Activated CD4-positive, CD25-positive, alpha-beta regulatory T cell treated with anti-CD3 and anti-CD28 coated beads, Interleukin-2, amount 50 U/mL, for 72 hours (primary cell): ENCODE results near the gene ZSWIM3.
A peak's percentile ranks its signal among the peaks of the same experiment; 100 is the strongest.
"Not testable (repeated sequence)": the region's sequence is repeated elsewhere in the genome, so short reads cannot be mapped to it uniquely, and the experiment has no call there.

Source experiments
- DNase-seq: peaks from one replicate; pipeline ENCODE4 v3.0.0; 2021

ZSWIM3 gene

GRCh38 chr20:45890985-45891983 is 33.9 kb downstream of the ZSWIM3 start, which contains the start of the genes CTSA and NEURL2:
CTSA (plus strand) TSS chr20:45891335; CDS start chr20:45891569, 234 bp downstream.
NEURL2 (minus strand) TSS chr20:45891208; CDS start chr20:45890991, 217 bp downstream.
- peak; percentile 88 for DNase-seq

- DNase-seq, result no peak
These were observed 34.8 kb downstream of the ZSWIM3 start for GRCh38 chr20:45892049-45892825.

GRCh38 chr20:45892828-45893500 is 35.5 kb downstream of the ZSWIM3 start:
- peak; percentile 41 for DNase-seq

GRCh38 chr20:45893831-45894230 is 36.4 kb downstream of the ZSWIM3 start:
- no peak for DNase-seq

GRCh38 chr20:45894797-45895196 is 37.4 kb downstream of the ZSWIM3 start:
- no peak for DNase-seq

- no peak for DNase-seq
These were observed 39.3 kb downstream of the ZSWIM3 start for GRCh38 chr20:45896641-45897161.

- DNase-seq, result no peak
These were observed 39.9 kb downstream of the ZSWIM3 start for GRCh38 chr20:45897289-45897688.

- no peak for DNase-seq
These were observed 40.3 kb downstream of the ZSWIM3 start for GRCh38 chr20:45897692-45898091.

GRCh38 chr20:45898285-45898684 is 40.9 kb downstream of the ZSWIM3 start:
- no peak for DNase-seq

- DNase-seq, result no peak
These were observed 41.8 kb downstream of the ZSWIM3 start for GRCh38 chr20:45899046-45899835.

GRCh38 chr20:45901332-45901731 is 43.9 kb downstream of the ZSWIM3 start:
- not testable (repeated sequence) for DNase-seq

GRCh38 chr20:45902199-45902701 is 44.8 kb downstream of the ZSWIM3 start:
- DNase-seq, result no peak

GRCh38 chr20:45904583-45905504 is 47.4 kb downstream of the ZSWIM3 start:
- DNase-seq, result no peak

- DNase-seq, result no peak
These were observed 48.2 kb downstream of the ZSWIM3 start for GRCh38 chr20:45905505-45906079.

GRCh38 chr20:45907219-45907948 is 50.0 kb downstream of the ZSWIM3 start:
- DNase-seq, result no peak

GRCh38 chr20:45908084-45908483 is 50.7 kb downstream of the ZSWIM3 start:
- DNase-seq, result no peak

GRCh38 chr20:45909336-45909808 is 52.0 kb downstream of the ZSWIM3 start:
- no peak for DNase-seq

GRCh38 chr20:45909817-45910669 is 52.6 kb downstream of the ZSWIM3 start:
- no peak for DNase-seq
